ENCODE data around the gene NEK5.
"Not testable (repeated sequence)": the region's sequence is repeated elsewhere in the genome, so short reads cannot be mapped to it uniquely, and the experiment has no call there.

Gene NEK5

GRCh38 chr13:52067237-52067636 lies 61.6 kb downstream of the NEK5 start:
- no peak for FAIRE-seq

- no peak for FAIRE-seq
Observed at GRCh38 chr13:52061587-52061986, 67.3 kb downstream of the NEK5 start.

- FAIRE-seq, result not testable (repeated sequence)
Observed at GRCh38 chr13:52061064-52061463, 67.8 kb downstream of the NEK5 start.

GRCh38 chr13:52053460-52053859 lies 75.4 kb downstream of the NEK5 start:
- no peak for FAIRE-seq

- FAIRE-seq, result no peak
Observed at GRCh38 chr13:52051400-52051799, 77.5 kb downstream of the NEK5 start.

GRCh38 chr13:52048516-52048915 lies 80.4 kb downstream of the NEK5 start:
- FAIRE-seq, result no peak

GRCh38 chr13:52047463-52047862 lies 81.4 kb downstream of the NEK5 start:
- FAIRE-seq, result no peak

- FAIRE-seq, result no peak
Observed at GRCh38 chr13:52043675-52044074, 85.2 kb downstream of the NEK5 start.

- no peak for FAIRE-seq
Observed at GRCh38 chr13:52036037-52036436, 92.8 kb downstream of the NEK5 start.

- FAIRE-seq, result no peak
Observed at GRCh38 chr13:52034616-52035226, 94.2 kb downstream of the NEK5 start.

GRCh38 chr13:52033039-52033438 lies 95.8 kb downstream of the NEK5 start:
- FAIRE-seq, result no peak

- FAIRE-seq, result not testable (repeated sequence)
Observed at GRCh38 chr13:52030401-52030800, 98.5 kb downstream of the NEK5 start.

- no peak for FAIRE-seq
Observed at GRCh38 chr13:52029569-52029968, 99.3 kb downstream of the NEK5 start.

GRCh38 chr13:52027832-52028231 lies 101.0 kb downstream of the NEK5 start:
- FAIRE-seq, result no peak

- no peak for FAIRE-seq
Observed at GRCh38 chr13:52026246-52026626, 102.6 kb downstream of the NEK5 start.

GRCh38 chr13:52025475-52026245 lies 103.2 kb downstream of the NEK5 start:
- no peak for FAIRE-seq

GRCh38 chr13:52024481-52024880 lies 104.4 kb downstream of the NEK5 start, which contains the start of gene UTP14C:
Gene UTP14C, plus strand, starts transcription at chr13:52024691. Its CDS starts 4,114 bp downstream, at chr13:52028805.
- no peak for FAIRE-seq

GRCh38 chr13:52022356-52022755 lies 106.5 kb downstream of the NEK5 start:
- FAIRE-seq, result no peak

- FAIRE-seq, result no peak
Observed at GRCh38 chr13:52020191-52020590, 108.7 kb downstream of the NEK5 start.

- FAIRE-seq, result no peak
Observed at GRCh38 chr13:52016296-52016695, 112.6 kb downstream of the NEK5 start.

- FAIRE-seq, result no peak
Observed at GRCh38 chr13:52012512-52012836, 116.4 kb downstream of the NEK5 start.

GRCh38 chr13:52011632-52012511 lies 117.0 kb downstream of the NEK5 start, which contains the start of gene ALG11:
Gene ALG11, plus strand, starts transcription at chr13:52012398. Its CDS starts 21 bp downstream, at chr13:52012419.
- peak; percentile 94 for FAIRE-seq

- FAIRE-seq, result no peak
Observed at GRCh38 chr13:52010890-52011631, 117.8 kb downstream of the NEK5 start, which contains the start of gene ATP7B. Gene ATP7B, minus strand, starts transcription at chr13:52011450. Its CDS starts 113 bp downstream, at chr13:52011337.
